ENCODE data around the gene JAZF1. TPM values are rescaled to one million over a fixed set of nuclear protein-coding genes. Genes with fewer than 3 reads are reported as not detected.

Gene JAZF1
- total and polyA plus RNA-seq, 10 of the 15 experiments (the other 5 are each of a cell fraction or from before 2014, with no cell fraction given): 0.04 to 0.82 (median 0.15) TPM; not detected in 3

DNA sequence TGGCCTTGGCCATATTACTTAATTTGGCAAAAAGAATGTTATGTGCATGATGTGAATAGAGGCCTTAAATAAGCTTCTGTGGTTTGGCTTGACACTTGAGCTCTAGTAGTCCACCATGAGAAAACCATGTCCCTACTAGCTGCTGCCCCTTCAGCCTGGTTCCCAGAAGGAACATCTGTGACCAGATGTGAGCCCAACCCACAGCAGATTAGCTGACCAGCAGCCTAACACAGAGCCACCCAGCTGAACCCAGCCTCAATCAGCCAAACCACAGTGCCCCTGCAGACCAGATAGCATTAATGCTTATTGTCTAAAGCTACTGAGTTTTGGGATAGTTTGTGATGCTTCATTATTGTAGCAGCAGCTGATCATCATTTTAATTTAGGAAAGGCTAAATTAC is 16.6 kb downstream of the JAZF1 start (continued):
- no peak for TF ChIP-seq USF2 (IDR thresholded peaks at IDR 0.05; ENCODE audit: borderline replicate concordance, low read depth, low read length)
- TF ChIP-seq ELK1 (IDR thresholded peaks at IDR 0.05; ENCODE audit: low read depth, low read length): no peak

DNA sequence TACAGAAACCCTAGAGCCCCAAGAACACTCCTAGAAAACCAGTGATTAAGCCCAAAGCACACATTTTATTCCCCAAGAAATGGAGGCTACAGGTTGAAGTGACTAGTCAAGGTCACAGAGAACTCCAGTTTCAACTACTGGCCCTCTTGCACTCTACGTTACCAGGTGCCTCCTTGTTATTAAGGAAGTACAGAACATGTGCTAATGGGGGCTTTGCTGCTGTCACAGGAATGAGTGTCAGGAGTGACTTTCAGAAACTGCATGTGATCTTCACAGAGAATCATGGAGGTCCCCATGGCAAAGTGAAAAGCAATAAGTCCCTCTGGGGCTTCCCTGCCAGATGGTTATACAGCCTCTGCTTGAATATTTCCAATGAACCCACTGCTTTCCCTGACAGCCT is 19.3 kb downstream of the JAZF1 start:
- CTCF ChIA-PET: no interaction called here
- H3K4me1 ChIP-seq (ENCODE audit: control insufficient read depth, insufficient read depth, low read length): no peaks in the 10 kb centered on the region
- SMC1A ChIA-PET (ENCODE audit: uncharacterized antibody, unreplicated experiment): no interaction called here
- TF ChIP-seq SIN3A (IDR thresholded peaks at IDR 0.05; ENCODE audit: low read depth, low read length) (no peak), NRF1 (conservative IDR thresholded peaks at IDR 0.05; ENCODE audit: low read depth, low read length) (no peak), BHLHE40 (IDR thresholded peaks at IDR 0.05; ENCODE audit: borderline replicate concordance in 1 of 2, low read depth in 2 of 2, low read length in 1 of 2) (no peak), MYC (IDR thresholded peaks at IDR 0.05; ENCODE audit: insufficient read depth, insufficient read length, insufficient replicate concordance, low read length, severe bottlenecking) (no peak), RUNX3 (IDR thresholded peaks at IDR 0.05; ENCODE audit: low read length) (no peak), RAD21 (IDR thresholded peaks at IDR 0.05; ENCODE audit: insufficient read depth, low read depth, low read length) (no peak), ESRRA (IDR thresholded peaks at IDR 0.05; ENCODE audit: low read length) (no peak), CUX1 (IDR thresholded peaks at IDR 0.05; ENCODE audit: insufficient replicate concordance, low read depth, low read length) (no peak), PBX3 (IDR thresholded peaks at IDR 0.05; ENCODE audit: insufficient replicate concordance, low read depth, low read length) (no peak)

More for the DNA sequence above, 19.3 kb downstream of the JAZF1 start:
- Histone ChIP-seq H3K9me3 (replicated peaks; ENCODE audit: control insufficient read depth, insufficient read depth, low read length) (no peaks in the 10 kb centered on the region), H3K4me3 (no peak overlapping the region), H3K9ac (ENCODE audit: control insufficient read depth, insufficient read depth, low read length) (no peak overlapping the region), H2AFZ (ENCODE audit: control insufficient read depth, low read depth, low read length) (no peak overlapping the region), H3K79me2 (ENCODE audit: control insufficient read depth, insufficient read depth, low read length) (no peaks in the 10 kb centered on the region), H4K20me1 (ENCODE audit: control insufficient read depth, insufficient read depth) (no peaks in the 10 kb centered on the region), H3K4me2 (ENCODE audit: control insufficient read depth, insufficient read depth) (no peak overlapping the region), H3K27me3 (replicated peaks in 1 of 2; ENCODE audit: control insufficient read depth in 2 of 2, insufficient read depth in 2 of 2, low read length in 1 of 2) (peaks cover 2 to 5% of the 10 kb centered on the region in 2 experiments; a peak in 3 of 4 replicates), H3K36me3 (ENCODE audit: control insufficient read depth in 2 of 2, insufficient read depth in 2 of 2, low read length in 1 of 2) (no peaks in the 10 kb centered on the region), H3K27ac (ENCODE audit: control insufficient read depth, insufficient read depth) (no peak overlapping the region)
- FAIRE-seq (no peak), DNase-seq (ENCODE audit: low read depth, low spot score) (no peak), ATAC-seq (no peak)
- ChIA-PET POLR2A (no interaction called here), RAD21 (ENCODE audit: unreplicated experiment) (no interaction called here)
- WGBS (ENCODE audit: insufficient coverage, insufficient replicate concordance, low lambda C conversion rate, missing lambda C conversion rate): 0% methylated on average over 1 of the region's 1 CpG
- in situ Hi-C loops (cut with MboI): no loop called here
- BruUV-seq (replicated peaks): no TSS peak
- intact Hi-C loops (cut with micrococcal nuclease; ENCODE audit: unreplicated experiment): no loop called here
